K562 (cell line): ENCODE data around the gene DPP4. TPM values are rescaled to one million over a fixed set of nuclear protein-coding genes. Genes with fewer than 3 reads are reported as not detected.

Experiments
- ATAC-seq: fragments of 200-7000 bp; cut with Tn5 transposase; 3 replicates; pipeline ENCODE4 v1.9.1; 2020; ENCODE audit warnings: moderate library complexity
- BruUV-seq: library from RNA; stranded (reverse); fragments of 400-500 nt; replicated peaks from 2 replicates; lab custom pipeline; 2021; lab: Mats Ljungman, UMichigan
- CTCF ChIA-PET: fragments of 300-600 bp; formaldehyde crosslinking; extraction: SDS; loops from one replicate; lab custom pipeline; 2021; ENCODE audit warnings: low intra/inter-chr PET ratio; lab: Yijun Ruan, JAX
- POLR2A ChIA-PET: fragments of 300-600, 350-650 bp; sonication (Branson Sonifier 250); formaldehyde crosslinking; extraction: SDS; loops from one replicate; lab custom pipeline; 2021; ENCODE audit warnings: antibody characterized with exemption, inconsistent platforms; lab: Yijun Ruan, JAX
- DNase-seq, 4 experiments: peaks; one replicate each; pipeline versions ENCODE4 v3.0.0 to v3.0.0-alpha.2; 2011 to 2018; ENCODE audit warnings: low spot score in 3 of 4, mixed read lengths in 3 of 4; ENCODE audit errors: extremely low read depth in 1 of 4
- FAIRE-seq: peaks from 2 replicates; lab custom pipeline; 2011; peaks lifted over from hg19 to GRCh38; lab: Jason Lieb, UNC
- H2AFZ ChIP-seq: 2 replicates; pipeline ENCODE4 v1.6.0; 2011; ENCODE audit warnings: low read depth, low read length, control low read depth, inconsistent platforms
- H3K27ac ChIP-seq: fragments of 200-600 bp; 3 replicates; pipeline ENCODE4 v1.8.0; 2011; ENCODE audit warnings: low read depth, mild to moderate bottlenecking, control low read depth, inconsistent platforms, low read length, moderate library complexity, mixed read lengths; ENCODE audit errors: extremely low read depth
- H3K27me3 ChIP-seq, 2 experiments: fragments of 300-600 bp in 1 of 2; 2 replicates in 1 of 2; 3 replicates in 1 of 2; pipeline versions ENCODE4 v1.6.0 to v1.8.0; 2011; ENCODE audit warnings: inconsistent platforms in 2 of 2, low read length in 2 of 2, mild to moderate bottlenecking in 1 of 2, mixed read lengths in 1 of 2, moderate library complexity in 1 of 2; ENCODE audit not compliant: control insufficient read depth in 2 of 2, insufficient read depth in 2 of 2
- H3K36me3 ChIP-seq: fragments of 300-600 bp; 3 replicates; pipeline ENCODE4 v1.8.0; 2011; ENCODE audit warnings: mild to moderate bottlenecking, low read length, inconsistent platforms; ENCODE audit not compliant: control insufficient read depth, insufficient read depth
- H3K4me1 ChIP-seq, 2 experiments: fragments of 200-600 bp in 1 of 2; replicated peaks in 1 of 2; 2 replicates in 1 of 2; 3 replicates in 1 of 2; pipeline versions ENCODE4 v1.5.1 to v1.8.0; 2011; ENCODE audit warnings: inconsistent platforms in 2 of 2, low read length in 2 of 2, mild to moderate bottlenecking in 1 of 2, mixed read lengths in 1 of 2, moderate library complexity in 1 of 2; ENCODE audit not compliant: control insufficient read depth in 2 of 2, insufficient read depth in 2 of 2
- H3K4me2 ChIP-seq: 2 replicates; pipeline ENCODE4 v1.6.1; 2011; ENCODE audit warnings: low read length, control low read depth, inconsistent platforms, mixed read lengths; ENCODE audit not compliant: insufficient read depth
- H3K4me3 ChIP-seq: fragments of 200-600 bp; sonication (generic), shearing (Covaris generic); 2 replicates; pipeline ENCODE4 v1.5.1; 2016; ENCODE audit warnings: control low read depth, inconsistent platforms
- H3K79me2 ChIP-seq: fragments of 200-600 bp; 3 replicates; pipeline ENCODE4 v1.8.0; 2011; ENCODE audit warnings: low read length, inconsistent platforms; ENCODE audit not compliant: control insufficient read depth, insufficient read depth
- H3K9ac ChIP-seq, 2 experiments: 2 replicates each; pipeline versions ENCODE4 v1.6.0 to v1.6.1; 2011; ENCODE audit warnings: low read depth in 2 of 2, low read length in 2 of 2, control low read depth in 1 of 2, inconsistent platforms in 1 of 2, mild to moderate bottlenecking in 1 of 2, mixed read lengths in 1 of 2; ENCODE audit not compliant: insufficient read depth in 1 of 2
- H3K9me1 ChIP-seq: one replicate; pipeline ENCODE4 v1.6.0; 2011; ENCODE audit warnings: inconsistent platforms, mild to moderate bottlenecking, low read length, moderate library complexity; ENCODE audit not compliant: control insufficient read depth, insufficient read depth
- H3K9me3 ChIP-seq: replicated peaks from 2 replicates; pipeline ENCODE4 v1.5.1; 2011; ENCODE audit warnings: low read depth, low read length, inconsistent platforms; ENCODE audit not compliant: control insufficient read depth, insufficient read depth
- H4K20me1 ChIP-seq: replicated peaks from 2 replicates; pipeline ENCODE4 v1.6.1; 2011; ENCODE audit warnings: low read length, inconsistent platforms, mixed read lengths; ENCODE audit not compliant: control insufficient read depth, insufficient read depth
- CBFA2T2 ChIP-seq: fragments of 450-650 bp; conservative IDR thresholded peaks from 2 replicates; pipeline ENCODE4 v1.6.1; 2017; ENCODE audit warnings: mild to moderate bottlenecking
- HOXB6 ChIP-seq: fragments of 250-450 bp; sonication (Bioruptor Pico); IDR thresholded peaks from 2 replicates; pipeline ENCODE4 v1.5.1; 2022; ENCODE audit warnings: mild to moderate bottlenecking, borderline replicate concordance
- MXD1 ChIP-seq: fragments of 250-450 bp; sonication (Bioruptor Pico); IDR thresholded peaks from 2 replicates; pipeline ENCODE4 v1.8.0; 2021; ENCODE audit warnings: borderline replicate concordance, mild to moderate bottlenecking, moderate library complexity; ENCODE audit not compliant: poor library complexity, severe bottlenecking
- SAFB ChIP-seq: fragments of 200-400 bp; formaldehyde crosslinking; IDR thresholded peaks from 2 replicates; pipeline ENCODE4 v1.6.1; 2017; ENCODE audit warnings: low read depth, low read length, borderline replicate concordance
- SIRT6 ChIP-seq: IDR thresholded peaks from one replicate; pipeline ENCODE4 v1.6.1; 2012; ENCODE audit warnings: low read depth, mild to moderate bottlenecking, control low read depth, inconsistent platforms, low read length, moderate library complexity
- SIX5 ChIP-seq, 2 experiments: IDR thresholded peaks; 2 replicates each; pipeline ENCODE4 v1.6.1; 2011; ENCODE audit warnings: low read length in 2 of 2, borderline replicate concordance in 1 of 2, low read depth in 1 of 2, mild to moderate bottlenecking in 1 of 2, moderate library complexity in 1 of 2; ENCODE audit not compliant: insufficient read depth in 1 of 2
- SMAD2 ChIP-seq: fragments of 150-350 bp; IDR thresholded peaks from 2 replicates; pipeline ENCODE4 v1.6.1; 2014; ENCODE audit warnings: low read depth, mild to moderate bottlenecking, low read length
- TFAP4 ChIP-seq: sonication (generic); formaldehyde crosslinking; IDR thresholded peaks from 2 replicates; pipeline ENCODE4 v1.8.0; 2022; ENCODE audit warnings: missing genetic modification reagents, mild to moderate bottlenecking, moderate library complexity, borderline replicate concordance
- XRCC4 ChIP-seq: IDR thresholded peaks from one replicate; pipeline ENCODE4 v1.6.1; 2011; ENCODE audit not compliant: insufficient read depth, insufficient read length; ENCODE audit errors: extremely low read depth
- ZMIZ1 ChIP-seq, 2 experiments: fragments of 150-350 bp in 1 of 2; IDR thresholded peaks; 2 replicates each; pipeline ENCODE4 v1.6.1; 2012 to 2016; ENCODE audit warnings: low read depth in 2 of 2, low read length in 2 of 2, mild to moderate bottlenecking in 1 of 2, moderate library complexity in 1 of 2
- ZNF766 ChIP-seq: fragments of 200-800 bp; sonication (Bioruptor generic); conservative IDR thresholded peaks from 2 replicates; pipeline ENCODE4 v1.6.1; 2016; ENCODE audit warnings: missing genetic modification characterization, missing compliant biosample characterization
- WGBS: fragments of 100-300 bp; shearing (Covaris generic); methylation state at CpG from one replicate; pipeline ENCODE4 v1.1.6; 2016; ENCODE audit warnings: low coverage, mixed read lengths; ENCODE audit not compliant: insufficient coverage; ENCODE audit errors: missing lambda C conversion rate; 5-methylcytosine and 5-hydroxymethylcytosine counted together
- in situ Hi-C: fragments of 300-500 bp; cut with MboI; formaldehyde crosslinking; loops from 4 replicates; pipeline ENCODE4 v1.15.0; 2018; ENCODE audit warnings: inconsistent platforms, mixed read lengths
- intact Hi-C: fragments of 100-400 bp; cut with micrococcal nuclease; formaldehyde crosslinking; loops from 2 replicates; pipeline ENCODE4 v1.14.2; 2022
- polyA plus RNA-seq, 8 experiments: library from polyadenylated mRNA; depleted of rRNA in 4 of 8; stranded (reverse) in 5 of 8; unstranded in 3 of 8; fragments of >200 nt; fragmentation: Nextera tagmentation in 2 of 8; fragmentation: Illumina TruSeq in 1 of 8; extraction: Ambion mirVana in 2 of 8; extraction: Trizol in 1 of 8; gene quantifications; 2 replicates each; pipeline versions ENCODE4 v1.2.1 to v1.2.3, GENCODE V29; 2011 to 2014; ENCODE audit warnings: inconsistent platforms in 1 of 8, missing spikeins in 1 of 8
- total RNA-seq, 7 experiments: library from RNA; depleted of rRNA in 6 of 7; stranded (reverse); fragments of >200 nt in 6 of 7; fragmentation: Illumina TruSeq in 2 of 7; extraction: Trizol in 2 of 7; gene quantifications; 2 replicates each; pipeline versions ENCODE4 v1.2.1 to v1.2.3, GENCODE V29; 2011 to 2021; ENCODE audit warnings: low replicate concordance in 1 of 7
- TF ChIP-seq, protein P1 (sequence below): IDR thresholded peaks from 2 replicates; pipeline ENCODE4 v1.6.1; 2011; ENCODE audit not compliant: insufficient read length; ENCODE audit errors: extremely low read depth

Gene DPP4
- total and polyA plus RNA-seq, 9 of the 15 experiments (the other 6 are each of a cell fraction or from before 2014, with no cell fraction given) = 0.11 TPM; not detected in 8

DNA sequence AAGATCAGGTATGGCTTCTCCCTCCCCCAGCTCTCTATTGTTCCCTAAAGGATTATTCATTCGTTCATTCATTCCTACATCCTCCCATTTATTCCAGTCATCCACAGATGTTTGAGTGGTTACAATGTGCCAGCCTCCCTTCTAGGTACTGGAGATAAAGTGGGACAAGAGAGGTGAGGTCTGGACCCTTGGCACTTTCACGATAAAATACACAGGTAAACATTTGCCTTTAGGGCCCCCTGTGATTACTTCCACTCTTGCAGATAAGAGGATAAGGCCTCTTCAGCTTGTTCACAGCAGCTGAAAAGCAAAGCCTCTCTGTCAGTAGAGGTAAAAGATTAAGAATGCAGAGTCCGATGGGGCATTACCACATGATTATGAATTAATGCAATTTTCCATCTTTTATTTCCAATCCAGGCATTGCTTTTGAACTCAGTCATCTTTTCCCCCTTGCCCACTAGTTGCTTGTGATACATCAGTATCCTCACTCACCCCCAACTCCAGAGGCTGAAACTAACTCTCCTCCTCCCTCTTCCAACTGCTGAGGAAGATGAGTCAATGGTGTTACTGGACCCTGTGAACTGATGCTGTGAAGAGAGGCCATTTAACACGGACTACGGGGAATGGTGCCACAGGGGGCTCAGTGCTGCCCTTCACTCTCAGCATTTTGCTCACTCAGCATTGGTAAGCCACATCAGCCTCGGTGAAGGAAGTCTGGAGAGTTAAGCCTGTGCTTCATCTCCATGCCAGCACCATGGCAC lies 1.1 kb upstream of the DPP4 start (continued):
- no peak for TF ChIP-seq MXD1 (CRISPR knock-in tag)
- TF ChIP-seq, all 486 proteins: peak for 0

DNA sequence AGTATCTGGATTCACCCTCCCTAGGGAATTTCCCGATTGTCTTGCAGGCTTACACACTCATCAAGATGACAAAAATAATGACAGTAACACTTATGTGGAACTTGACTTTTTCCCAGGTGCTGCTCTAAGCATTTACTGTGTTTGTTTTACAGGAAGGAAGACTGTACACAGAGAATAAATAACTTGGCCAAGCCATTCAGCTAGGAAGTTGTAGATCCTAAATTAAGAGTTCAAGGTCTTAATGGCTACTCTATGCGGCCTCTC lies 549 bp upstream of the DPP4 start:
- CTCF ChIA-PET = no interaction called here
- Histone ChIP-seq H3K27ac (no peak overlapping the region), H3K9me1 (no peaks in the 10 kb centered on the region), H3K79me2 (no peaks in the 10 kb centered on the region), H3K9me3 (no peaks in the 10 kb centered on the region), H2AFZ (no peak overlapping the region), H3K9ac (no peak overlapping the region), H4K20me1 (no peaks in the 10 kb centered on the region), H3K4me1 (no peaks in the 10 kb centered on the region), H3K27me3 (0 out of 5 replicates have a peak, but pooled peaks cover 0 to 9% of the 10 kb centered on the region in 2 experiments), H3K4me2 (no peak overlapping the region), H3K4me3 (no peak overlapping the region), H3K36me3 (no peaks in the 10 kb centered on the region)
- POLR2A ChIA-PET = no interaction called here
- WGBS = 0% methylated on average over 2 of the region's 2 CpGs
- FAIRE-seq = no peak
- DNase-seq = no peak
- intact Hi-C loops = no loop called here
- ATAC-seq = no peak
- no TSS peak for BruUV-seq
- in situ Hi-C loops = no loop called here
- TF ChIP-seq CBFA2T2 (no peak), ZNF766 (CRISPR knock-in tag) (no peak), SAFB (no peak), TFAP4 (CRISPR knock-in tag) (no peak), SIX5 (IDR thresholded peaks at IDR 0.05; ENCODE audit: borderline replicate concordance in 1 of 2, insufficient read depth in 1 of 2, low read depth in 1 of 2, low read length in 2 of 2) (no peak), SIRT6 (no peak), HOXB6 (no peak), XRCC4 (no peak), SMAD2 (no peak), ZMIZ1 (IDR thresholded peaks at IDR 0.05; ENCODE audit: low read depth in 2 of 2, low read length in 2 of 2) (no peak)
- TF ChIP-seq, protein P1, sequence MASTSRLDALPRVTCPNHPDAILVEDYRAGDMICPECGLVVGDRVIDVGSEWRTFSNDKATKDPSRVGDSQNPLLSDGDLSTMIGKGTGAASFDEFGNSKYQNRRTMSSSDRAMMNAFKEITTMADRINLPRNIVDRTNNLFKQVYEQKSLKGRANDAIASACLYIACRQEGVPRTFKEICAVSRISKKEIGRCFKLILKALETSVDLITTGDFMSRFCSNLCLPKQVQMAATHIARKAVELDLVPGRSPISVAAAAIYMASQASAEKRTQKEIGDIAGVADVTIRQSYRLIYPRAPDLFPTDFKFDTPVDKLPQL = no peak
